ENCODE measurements around the gene NINJ1. TPM values are rescaled to one million over a fixed set of nuclear protein-coding genes. Genes with fewer than 3 reads are reported as not detected.

The NINJ1 gene
- total RNA-seq, 1 donor from 2014 or later: 29.4 TPM

DNA sequence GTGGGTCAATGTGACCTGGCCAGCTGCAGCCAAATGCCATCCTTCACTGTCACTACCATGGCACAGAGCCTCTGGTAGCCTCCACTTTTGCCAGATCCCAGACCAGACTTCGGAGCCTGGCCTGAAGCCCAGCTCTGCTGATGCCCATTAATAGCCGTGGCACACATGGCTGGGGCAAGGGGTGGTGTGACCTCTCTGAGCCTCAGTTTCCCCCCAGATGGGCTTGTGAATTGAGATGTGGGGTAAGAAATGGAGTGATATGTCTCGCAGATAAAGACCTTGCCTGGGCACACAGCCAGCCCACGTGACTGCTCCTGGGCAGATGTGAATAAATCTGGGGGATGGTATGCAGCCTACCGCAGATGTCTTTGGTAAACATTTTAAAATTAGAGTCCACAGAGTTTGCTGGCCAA lies 61.7 kb downstream of the NINJ1 start:
- H3K9me3 Mint-ChIP-seq (ENCODE audit: unreplicated experiment): peaks cover 5% of the 10 kb centered on the region
- DNase-seq: no peak
- H3K36me3 Mint-ChIP-seq (ENCODE audit: unreplicated experiment): no peaks in the 10 kb centered on the region
- no peak overlapping the region for H3K4me3 Mint-ChIP-seq (ENCODE audit: unreplicated experiment)
- TF ChIP-seq, protein P1, sequence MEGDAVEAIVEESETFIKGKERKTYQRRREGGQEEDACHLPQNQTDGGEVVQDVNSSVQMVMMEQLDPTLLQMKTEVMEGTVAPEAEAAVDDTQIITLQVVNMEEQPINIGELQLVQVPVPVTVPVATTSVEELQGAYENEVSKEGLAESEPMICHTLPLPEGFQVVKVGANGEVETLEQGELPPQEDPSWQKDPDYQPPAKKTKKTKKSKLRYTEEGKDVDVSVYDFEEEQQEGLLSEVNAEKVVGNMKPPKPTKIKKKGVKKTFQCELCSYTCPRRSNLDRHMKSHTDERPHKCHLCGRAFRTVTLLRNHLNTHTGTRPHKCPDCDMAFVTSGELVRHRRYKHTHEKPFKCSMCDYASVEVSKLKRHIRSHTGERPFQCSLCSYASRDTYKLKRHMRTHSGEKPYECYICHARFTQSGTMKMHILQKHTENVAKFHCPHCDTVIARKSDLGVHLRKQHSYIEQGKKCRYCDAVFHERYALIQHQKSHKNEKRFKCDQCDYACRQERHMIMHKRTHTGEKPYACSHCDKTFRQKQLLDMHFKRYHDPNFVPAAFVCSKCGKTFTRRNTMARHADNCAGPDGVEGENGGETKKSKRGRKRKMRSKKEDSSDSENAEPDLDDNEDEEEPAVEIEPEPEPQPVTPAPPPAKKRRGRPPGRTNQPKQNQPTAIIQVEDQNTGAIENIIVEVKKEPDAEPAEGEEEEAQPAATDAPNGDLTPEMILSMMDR (IDR thresholded peaks at IDR 0.05; ENCODE audit: partially characterized antibody, unreplicated experiment): no peak
- H3K27me3 Mint-ChIP-seq (ENCODE audit: unreplicated experiment): no peaks in the 10 kb centered on the region
- no peak overlapping the region for H3K27ac Mint-ChIP-seq (ENCODE audit: unreplicated experiment)
- no peaks in the 10 kb centered on the region for H3K4me1 Mint-ChIP-seq (ENCODE audit: low read depth, unreplicated experiment)

Other genes starting within 250 kb of the NINJ1 start
- gene FGD3, start 186.7 kb downstream of the NINJ1 start, total RNA-seq (ENCODE audit: unreplicated experiment): 1.2 TPM
- gene SUSD3, start 75.5 kb downstream of the NINJ1 start, total RNA-seq (ENCODE audit: unreplicated experiment): not detected
- gene CARD19, start 38.0 kb downstream of the NINJ1 start, total RNA-seq (ENCODE audit: unreplicated experiment): 55.8 TPM
- 336 TPM for gene WNK2, start 49.9 kb upstream of the NINJ1 start, total RNA-seq (ENCODE audit: unreplicated experiment)